PC-3 (cell line): Measurements from ENCODE around the gene PRR30.

Source experiments
- CTCF ChIP-seq: fragments of 300-600 bp; sonication (generic); conservative IDR thresholded peaks from 2 replicates; pipeline ENCODE4 v1.5.1; 2017; ENCODE audit warnings: antibody characterized with exemption, low read depth, mild to moderate bottlenecking, low read length
- EZH2 ChIP-seq: fragments of 300-600 bp; sonication (generic); IDR thresholded peaks from one replicate; pipeline ENCODE4 v1.6.1; 2017; ENCODE audit warnings: antibody characterized with exemption, mild to moderate bottlenecking, low read length; ENCODE audit not compliant: unreplicated experiment

GRCh38 chr2:27128668-27129571 lies 10.3 kb downstream of the PRR30 start:
- TF ChIP-seq CTCF (no peak), EZH2 (no peak)
